Lung (tissue), 12 donors: ENCODE data around the gene SETD2. TPM values are rescaled to one million over a fixed set of nuclear protein-coding genes. Genes with fewer than 3 reads are reported as not detected.
A peak's percentile ranks its signal among the peaks of the same experiment; 100 is the strongest.

Source experiments
- ATAC-seq: fragments of 200-7000 bp; cut with Tn5 transposase; one replicate; pipeline ENCODE4 v1.9.1; 2020; ENCODE audit warnings: moderate number of reproducible peaks; ENCODE audit not compliant: insufficient read depth, low FRiP score
- DNase-seq, 3 donors: peaks; one replicate each; pipeline ENCODE4 v3.0.0-alpha.2; 2013 to 2017
- H3K27ac ChIP-seq, 2 donors: one replicate each; pipeline ENCODE4 v1.5.1; 2013; ENCODE audit warnings: mild to moderate bottlenecking in 2 of 2, moderate library complexity in 2 of 2, control low read depth in 1 of 2, inconsistent platforms in 1 of 2, low read depth in 1 of 2, low read length in 1 of 2
- H3K27me3 ChIP-seq, 3 donors: one replicate each; pipeline ENCODE4 v1.5.1; 2013; ENCODE audit warnings: low read length in 2 of 3; ENCODE audit not compliant: control insufficient read depth in 3 of 3, insufficient read depth in 3 of 3
- H3K36me3 ChIP-seq, 4 donors: one replicate each; pipeline ENCODE4 v1.5.1; 2013; ENCODE audit warnings: low read length in 4 of 4, mild to moderate bottlenecking in 1 of 4, moderate library complexity in 1 of 4; ENCODE audit not compliant: control insufficient read depth in 4 of 4, insufficient read depth in 4 of 4
- H3K4me1 ChIP-seq, 5 donors: one replicate each; pipeline ENCODE4 v1.5.1; 2013; ENCODE audit warnings: low read length in 5 of 5, mild to moderate bottlenecking in 2 of 5, moderate library complexity in 1 of 5; ENCODE audit not compliant: control insufficient read depth in 5 of 5, insufficient read depth in 5 of 5
- H3K4me3 ChIP-seq: one replicate; pipeline ENCODE4 v1.5.1; 2013; ENCODE audit warnings: mild to moderate bottlenecking, control low read depth, moderate library complexity
- H3K9ac ChIP-seq, 2 donors: one replicate each; pipeline ENCODE4 v1.5.1; 2013; ENCODE audit warnings: low read length in 2 of 2, control low read depth in 1 of 2; ENCODE audit not compliant: insufficient read depth in 1 of 2
- H3K9me3 ChIP-seq, 4 donors: one replicate each; pipeline ENCODE4 v1.5.1; 2013; ENCODE audit warnings: low read length in 3 of 4, mild to moderate bottlenecking in 1 of 4, moderate library complexity in 1 of 4; ENCODE audit not compliant: control insufficient read depth in 4 of 4, insufficient read depth in 3 of 4
- CTCF ChIP-seq: IDR thresholded peaks from 2 replicates; pipeline ENCODE4 v1.5.1; 2012; ENCODE audit warnings: mild to moderate bottlenecking; ENCODE audit errors: control extremely low read depth, extremely low read depth
- WGBS, 2 donors: extraction: QIAGEN DNeasy Blood & Tissue Kit; methylation state at CpG; one replicate each; pipeline ENCODE4 v1.1.7; 2013; 5-methylcytosine and 5-hydroxymethylcytosine counted together
- polyA plus RNA-seq, 2 donors: library from polyadenylated mRNA; stranded (reverse); fragments of 200-250 nt; gene quantifications; one replicate each; pipeline ENCODE4 v1.2.1, GENCODE V29; 2013
- total RNA-seq, 2 donors: library from RNA; depleted of rRNA in 1 of 2; stranded (reverse); fragments of >200 nt in 1 of 2; gene quantifications; one replicate each; pipeline ENCODE4 v1.2.1, GENCODE V29; 2014 to 2021
- donor health status: control.
- donor health status: control.
- donor health status: Bipolar disorder and iron deficiency.
- donor health status: healthy.
- donor health status: DM: yes; HTN: yes; CAD: no.

Gene SETD2
- total and polyA plus RNA-seq, 4 donors = 10.4 to 107 (median 25.0) TPM

GRCh38 chr3:47176582-47176981, 12.7 kb upstream of the SETD2 start:
- no peaks in the 10 kb centered on the region for H3K9me3 ChIP-seq
- no peaks in the 10 kb centered on the region for H3K4me1 ChIP-seq
- WGBS, 2 donors = 98 to 99% methylated on average over 5 of the region's 5 CpGs
- ATAC-seq (no peak), DNase-seq (no peak)
- no peak overlapping the region for H3K9ac ChIP-seq
- no peak for TF ChIP-seq CTCF
- no peaks in the 10 kb centered on the region for H3K27me3 ChIP-seq
- H3K27ac ChIP-seq = no peak overlapping the region
- H3K36me3 ChIP-seq = peaks cover 0 to 5% (median under 1%) of the 10 kb centered on the region in 4 donors
- H3K4me3 ChIP-seq = no peak overlapping the region

GRCh38 chr3:47163169-47164006, 525 bp downstream of the SETD2 start:
- WGBS, 2 donors = 0% methylated on average over 69 to 105 of the region's 106 CpGs
- no peaks in the 10 kb centered on the region for H3K27me3 ChIP-seq
- ATAC-seq (peak; percentile 43), DNase-seq (peak; percentile 37 to 52 (median 49))
- peaks cover 0 to 28% (median 18%) of the 10 kb centered on the region in 5 donors for H3K4me1 ChIP-seq
- peak overlapping the region; percentile 52 to 58 for H3K9ac ChIP-seq
- H3K9me3 ChIP-seq = no peaks in the 10 kb centered on the region
- H3K4me3 ChIP-seq = peak overlapping the region; percentile 92
- TF ChIP-seq CTCF = no peak
- H3K27ac ChIP-seq = peak overlapping the region; percentile 99
- H3K36me3 ChIP-seq = no peaks in the 10 kb centered on the region

DNA sequence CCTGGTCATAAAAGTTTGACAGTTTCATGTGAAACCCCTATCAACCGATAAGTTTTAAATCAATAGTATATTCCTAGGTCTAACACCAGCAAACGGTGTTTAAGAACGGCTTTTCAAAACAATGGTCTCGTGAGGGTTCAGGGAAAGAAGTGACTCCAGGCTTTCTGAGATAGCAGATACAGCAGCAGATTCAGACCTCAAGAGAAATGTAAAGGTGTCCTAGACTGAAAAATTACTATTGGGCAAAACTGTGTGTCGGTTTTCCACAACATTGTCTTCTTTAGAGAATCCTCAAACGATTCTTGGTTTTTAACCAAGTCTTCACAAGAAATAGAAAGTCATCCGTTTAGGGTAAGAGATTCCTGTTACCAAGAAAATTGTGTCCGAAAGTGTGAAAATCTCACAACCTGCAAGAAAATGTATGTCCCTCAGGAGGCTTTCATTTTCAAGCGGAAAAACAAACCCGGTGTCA, 1.2 kb downstream of the SETD2 start:
- H3K27me3 ChIP-seq = no peaks in the 10 kb centered on the region
- H3K9ac ChIP-seq = peak overlapping the region; percentile 52 to 58
- peaks cover 0 to 28% (median 18%) of the 10 kb centered on the region in 5 donors for H3K4me1 ChIP-seq
- no peak for TF ChIP-seq CTCF
- no peaks in the 10 kb centered on the region for H3K9me3 ChIP-seq
- 1 to 2% methylated on average over 10 of the region's 10 CpGs for WGBS, 2 donors
- H3K36me3 ChIP-seq = no peaks in the 10 kb centered on the region
- DNase-seq = no peak
- peak overlapping the region; percentile 92 for H3K4me3 ChIP-seq
- peak overlapping the region; percentile 99 for H3K27ac ChIP-seq
- no peak for ATAC-seq
